Suprapubic skin (tissue), 4 donors: ENCODE measurements around the gene NMD3. TPM values are rescaled to one million over a fixed set of nuclear protein-coding genes. Genes with fewer than 3 reads are reported as not detected.

ENCODE experiments used
- DNase-seq, 2 donors: peaks; one replicate each; pipeline ENCODE4 v3.0.0-alpha.2; 2019; ENCODE audit warnings: low spot score in 2 of 2
- H3K27ac ChIP-seq: fragments of 200-600 bp; sonication (generic); one replicate; pipeline ENCODE4 v1.5.1; 2019
- H3K27me3 ChIP-seq: fragments of 200-600 bp; sonication (generic); one replicate; pipeline ENCODE4 v1.5.1; 2019
- H3K36me3 ChIP-seq: fragments of 200-600 bp; sonication (generic); one replicate; pipeline ENCODE4 v1.5.1; 2019
- H3K4me1 ChIP-seq: fragments of 200-600 bp; sonication (generic); one replicate; pipeline ENCODE4 v1.5.1; 2019
- H3K4me3 ChIP-seq: fragments of 200-600 bp; sonication (generic); one replicate; pipeline ENCODE4 v1.5.1; 2019; ENCODE audit warnings: mild to moderate bottlenecking
- H3K9me3 ChIP-seq: fragments of 200-600 bp; sonication (generic); one replicate; pipeline ENCODE4 v1.5.1; 2019
- EP300 ChIP-seq: sonication (generic); formaldehyde crosslinking; IDR thresholded peaks from one replicate; pipeline ENCODE4 v1.6.1; 2017; ENCODE audit warnings: antibody characterized with exemption
- POLR2A ChIP-seq, 2 donors: fragments of 450-650 bp; IDR thresholded peaks; one replicate each; pipeline ENCODE4 v1.6.1; 2017; ENCODE audit warnings: antibody characterized with exemption in 2 of 2, mild to moderate bottlenecking in 2 of 2, moderate library complexity in 2 of 2
- POLR2AphosphoS5 ChIP-seq, 3 donors: sonication (generic); formaldehyde crosslinking; IDR thresholded peaks; one replicate each; pipeline ENCODE4 v1.6.1; 2017; ENCODE audit warnings: antibody characterized with exemption in 3 of 3
- WGBS: methylation state at CpG from one replicate; pipeline ENCODE4 v1.1.5; 2018; 5-methylcytosine and 5-hydroxymethylcytosine counted together
- total RNA-seq, 4 donors: library from RNA; depleted of rRNA; stranded (reverse); fragments of >200 nt; gene quantifications; one replicate each; pipeline ENCODE4 v1.1.0, GENCODE V29; 2016
- TF ChIP-seq, protein P1 (sequence below), 2 donors: fragments of 200-600 bp in 1 of 2; fragments of 450-650 bp in 1 of 2; sonication (generic) in 1 of 2; IDR thresholded peaks; one replicate each; pipeline ENCODE4 v1.5.1; 2016 to 2019; ENCODE audit warnings: antibody characterized with exemption in 2 of 2, mild to moderate bottlenecking in 1 of 2, moderate library complexity in 1 of 2

Gene NMD3
- total RNA-seq, 4 donors from 2014 or later, result 30.8 to 52.2 (median 36.2) TPM

DNA sequence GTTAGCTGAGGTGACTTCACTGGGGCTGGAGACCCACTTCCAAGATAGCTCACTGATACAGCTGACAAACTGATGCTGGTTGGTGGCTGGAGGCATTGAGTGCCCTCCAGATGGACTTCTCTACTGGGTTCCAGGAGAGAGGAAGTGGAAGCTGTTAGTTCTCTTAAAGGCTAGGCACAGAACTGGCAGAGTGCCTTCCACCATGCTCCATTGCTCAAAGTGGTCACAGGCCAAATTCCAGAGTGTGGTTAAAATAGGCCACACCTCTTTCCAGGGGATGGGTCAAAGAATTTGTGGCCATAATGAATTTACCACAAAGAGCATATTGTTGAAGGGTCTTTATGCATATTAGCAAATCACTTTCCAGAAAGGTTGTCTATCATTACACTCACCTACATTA, 74.2 kb downstream of the NMD3 start:
- H3K4me3 ChIP-seq, result no peak overlapping the region
- no peaks in the 10 kb centered on the region for H3K36me3 ChIP-seq
- no peaks in the 10 kb centered on the region for H3K27me3 ChIP-seq
- peaks cover 6% of the 10 kb centered on the region for H3K4me1 ChIP-seq
- no peak for TF ChIP-seq POLR2AphosphoS5 (IDR thresholded peaks at IDR 0.05)
- TF ChIP-seq, protein P1, sequence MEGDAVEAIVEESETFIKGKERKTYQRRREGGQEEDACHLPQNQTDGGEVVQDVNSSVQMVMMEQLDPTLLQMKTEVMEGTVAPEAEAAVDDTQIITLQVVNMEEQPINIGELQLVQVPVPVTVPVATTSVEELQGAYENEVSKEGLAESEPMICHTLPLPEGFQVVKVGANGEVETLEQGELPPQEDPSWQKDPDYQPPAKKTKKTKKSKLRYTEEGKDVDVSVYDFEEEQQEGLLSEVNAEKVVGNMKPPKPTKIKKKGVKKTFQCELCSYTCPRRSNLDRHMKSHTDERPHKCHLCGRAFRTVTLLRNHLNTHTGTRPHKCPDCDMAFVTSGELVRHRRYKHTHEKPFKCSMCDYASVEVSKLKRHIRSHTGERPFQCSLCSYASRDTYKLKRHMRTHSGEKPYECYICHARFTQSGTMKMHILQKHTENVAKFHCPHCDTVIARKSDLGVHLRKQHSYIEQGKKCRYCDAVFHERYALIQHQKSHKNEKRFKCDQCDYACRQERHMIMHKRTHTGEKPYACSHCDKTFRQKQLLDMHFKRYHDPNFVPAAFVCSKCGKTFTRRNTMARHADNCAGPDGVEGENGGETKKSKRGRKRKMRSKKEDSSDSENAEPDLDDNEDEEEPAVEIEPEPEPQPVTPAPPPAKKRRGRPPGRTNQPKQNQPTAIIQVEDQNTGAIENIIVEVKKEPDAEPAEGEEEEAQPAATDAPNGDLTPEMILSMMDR (IDR thresholded peaks at IDR 0.05), result no peak
- no peak for TF ChIP-seq POLR2A (IDR thresholded peaks at IDR 0.05)
- no peak for TF ChIP-seq EP300
- no peak overlapping the region for H3K27ac ChIP-seq
- DNase-seq, result no peak
- H3K9me3 ChIP-seq, result no peaks in the 10 kb centered on the region

DNA sequence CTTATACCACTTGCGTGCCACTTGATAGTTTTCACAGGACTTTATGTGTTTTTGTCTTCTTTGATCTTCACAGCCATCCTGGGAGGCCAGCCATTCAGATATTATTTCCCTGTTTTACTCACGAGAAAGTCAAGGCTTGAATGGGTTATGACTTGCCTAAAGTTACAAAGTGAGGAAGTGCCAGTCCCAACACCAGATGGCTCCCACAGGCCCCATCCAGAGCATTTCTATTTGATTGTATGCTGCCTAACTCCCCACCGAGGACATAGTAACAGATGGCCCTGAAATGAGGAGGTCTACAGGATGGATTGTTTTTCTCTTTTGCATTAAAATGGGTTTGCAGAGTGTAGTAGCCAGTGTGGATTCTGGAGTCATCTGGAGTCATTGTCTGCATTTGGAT, 75.7 kb downstream of the NMD3 start:
- WGBS, result 87% methylated on average over 3 of the region's 3 CpGs
- Histone ChIP-seq H3K27ac (no peak overlapping the region), H3K36me3 (no peaks in the 10 kb centered on the region), H3K27me3 (no peaks in the 10 kb centered on the region), H3K4me3 (no peak overlapping the region), H3K9me3 (no peaks in the 10 kb centered on the region), H3K4me1 (peaks cover 4% of the 10 kb centered on the region)
- TF ChIP-seq POLR2AphosphoS5 (IDR thresholded peaks at IDR 0.05) (no peak), POLR2A (IDR thresholded peaks at IDR 0.05) (no peak), EP300 (no peak)
- TF ChIP-seq, protein P1 (IDR thresholded peaks at IDR 0.05), result no peak
- DNase-seq, result no peak

Other genes with a start within 250 kb of the NMD3 start
- gene B3GALNT1, start 116.0 kb upstream of the NMD3 start, total RNA-seq, result 1 to 10 TPM; 3.4 to 8.1 (median 6.7) TPM
- gene SPTSSB, start 150.2 kb downstream of the NMD3 start, total RNA-seq, result 100 to 1,000 TPM in 1 of 4 donors, 10 to 100 TPM in 3; 46.1 to 140 (median 56.0) TPM